ENCODE results near the gene CASK.

The CASK gene, protein sequence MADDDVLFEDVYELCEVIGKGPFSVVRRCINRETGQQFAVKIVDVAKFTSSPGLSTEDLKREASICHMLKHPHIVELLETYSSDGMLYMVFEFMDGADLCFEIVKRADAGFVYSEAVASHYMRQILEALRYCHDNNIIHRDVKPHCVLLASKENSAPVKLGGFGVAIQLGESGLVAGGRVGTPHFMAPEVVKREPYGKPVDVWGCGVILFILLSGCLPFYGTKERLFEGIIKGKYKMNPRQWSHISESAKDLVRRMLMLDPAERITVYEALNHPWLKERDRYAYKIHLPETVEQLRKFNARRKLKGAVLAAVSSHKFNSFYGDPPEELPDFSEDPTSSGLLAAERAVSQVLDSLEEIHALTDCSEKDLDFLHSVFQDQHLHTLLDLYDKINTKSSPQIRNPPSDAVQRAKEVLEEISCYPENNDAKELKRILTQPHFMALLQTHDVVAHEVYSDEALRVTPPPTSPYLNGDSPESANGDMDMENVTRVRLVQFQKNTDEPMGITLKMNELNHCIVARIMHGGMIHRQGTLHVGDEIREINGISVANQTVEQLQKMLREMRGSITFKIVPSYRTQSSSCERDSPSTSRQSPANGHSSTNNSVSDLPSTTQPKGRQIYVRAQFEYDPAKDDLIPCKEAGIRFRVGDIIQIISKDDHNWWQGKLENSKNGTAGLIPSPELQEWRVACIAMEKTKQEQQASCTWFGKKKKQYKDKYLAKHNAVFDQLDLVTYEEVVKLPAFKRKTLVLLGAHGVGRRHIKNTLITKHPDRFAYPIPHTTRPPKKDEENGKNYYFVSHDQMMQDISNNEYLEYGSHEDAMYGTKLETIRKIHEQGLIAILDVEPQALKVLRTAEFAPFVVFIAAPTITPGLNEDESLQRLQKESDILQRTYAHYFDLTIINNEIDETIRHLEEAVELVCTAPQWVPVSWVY

GRCh38 chrX:41923211-41923977, at the start of gene CASK:
Gene CASK (minus strand): TSS chrX:41923554. CDS start chrX:41922988, 566 bp downstream.
- DNase-seq, result peak; percentile 92

DNA sequence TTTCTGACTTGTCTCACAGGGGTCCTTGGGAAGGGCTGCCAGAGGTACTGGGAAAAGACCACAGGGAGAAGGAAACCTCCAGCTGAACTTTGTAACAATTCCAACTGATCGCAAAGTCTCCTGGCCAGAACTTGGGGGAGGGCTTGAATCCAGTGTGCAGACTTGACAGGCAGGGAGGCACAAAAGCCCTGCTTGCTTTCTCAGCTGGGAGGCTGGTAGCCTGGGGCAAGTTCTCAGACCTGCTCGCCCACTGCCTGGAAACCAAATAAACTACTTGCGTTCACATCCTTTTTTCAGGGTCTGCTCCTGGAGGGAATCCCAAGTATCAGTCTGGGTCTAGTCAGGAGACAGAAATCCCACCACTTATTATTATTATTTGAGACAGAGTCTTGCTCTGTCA, 48.0 kb upstream of the CASK start:
- no peak for DNase-seq

DNA sequence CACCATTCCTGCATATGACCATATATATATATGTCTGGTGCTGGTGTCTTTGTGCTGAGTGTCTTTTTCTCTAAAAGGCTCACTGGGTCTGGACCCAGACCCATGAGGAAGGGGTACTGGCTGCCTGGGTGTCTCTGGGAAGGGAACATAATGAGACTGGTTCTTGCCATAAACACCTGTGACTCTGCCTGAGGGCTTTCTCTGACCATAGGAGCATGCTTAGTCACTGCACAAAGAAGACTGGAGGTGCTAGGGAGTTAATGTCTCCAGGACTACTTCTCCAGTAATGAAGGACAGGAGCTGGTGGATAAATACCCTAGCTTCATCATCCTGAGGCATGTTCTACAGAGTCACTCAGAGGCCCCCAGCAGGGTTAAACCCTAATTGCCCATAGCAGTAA, 47.1 kb upstream of the CASK start:
- DNase-seq, result no peak

DNA sequence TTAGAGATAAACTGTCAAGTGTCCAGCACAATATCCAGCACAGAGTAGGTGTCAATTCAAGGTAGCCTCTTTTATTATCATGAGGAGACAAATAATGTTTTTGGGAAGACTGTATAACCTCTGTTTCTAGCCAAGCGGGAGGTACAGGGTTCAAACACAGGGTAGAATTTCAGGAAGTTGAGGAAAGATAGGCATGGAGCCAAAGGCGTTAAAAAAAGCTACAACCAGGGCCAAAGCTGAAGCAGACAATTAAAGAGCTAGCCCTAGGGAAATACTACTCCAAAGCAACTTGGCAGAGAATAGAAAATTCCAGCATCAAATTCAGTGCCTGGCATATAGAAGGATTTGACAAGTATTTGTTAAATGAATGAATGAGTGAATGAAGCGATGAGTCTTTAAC, 40.0 kb upstream of the CASK start:
- no peak for DNase-seq

DNA sequence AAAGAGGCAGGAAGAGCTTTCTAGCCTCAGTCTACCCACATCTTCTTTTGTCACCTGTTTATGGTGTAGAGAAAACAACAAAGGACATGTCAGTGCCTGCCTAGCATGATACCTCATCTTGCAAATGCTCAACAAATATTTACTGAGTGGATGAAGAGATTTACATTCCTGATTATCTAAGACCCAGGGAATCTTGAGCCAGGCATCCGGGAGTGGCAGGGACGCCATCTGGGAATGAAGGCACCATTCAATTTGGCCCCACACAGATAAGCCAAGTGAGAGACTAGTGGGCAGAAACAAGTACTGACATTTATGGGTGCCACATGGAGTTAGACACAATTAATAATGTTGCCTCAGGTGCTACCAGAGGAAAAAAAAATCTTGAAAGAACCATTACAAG, 36.8 kb upstream of the CASK start:
- no peak for DNase-seq

- DNase-seq, result no peak
These were observed 35.5 kb upstream of the CASK start for GRCh38 chrX:41958861-41959260.

- no peak for DNase-seq
These were observed 32.7 kb upstream of the CASK start for GRCh38 chrX:41956027-41956426.

- DNase-seq, result no peak
These were observed 28.7 kb upstream of the CASK start for GRCh38 chrX:41952102-41952501.

- DNase-seq, result no peak
These were observed 23.7 kb upstream of the CASK start for GRCh38 chrX:41946989-41947612.

DNA sequence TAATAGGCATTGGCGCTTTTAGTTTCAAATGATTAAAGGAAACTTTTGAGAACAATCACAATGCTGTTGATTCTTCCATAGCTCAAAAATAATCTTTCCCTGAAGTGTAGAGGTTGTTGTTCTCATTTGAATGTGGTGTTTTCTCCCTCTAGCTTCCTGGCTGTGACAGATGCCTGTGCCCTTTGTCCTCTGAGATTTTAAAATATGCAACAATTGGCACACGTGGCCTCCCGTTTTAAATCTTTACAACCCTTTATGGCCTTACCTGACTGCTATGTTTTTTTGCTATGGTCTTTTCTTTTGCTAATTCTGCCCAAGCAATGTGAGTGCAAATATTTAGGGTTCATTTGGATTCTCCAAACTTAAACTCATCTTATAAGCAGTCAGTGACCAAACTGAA, 22.9 kb upstream of the CASK start:
- no peak for DNase-seq

DNA sequence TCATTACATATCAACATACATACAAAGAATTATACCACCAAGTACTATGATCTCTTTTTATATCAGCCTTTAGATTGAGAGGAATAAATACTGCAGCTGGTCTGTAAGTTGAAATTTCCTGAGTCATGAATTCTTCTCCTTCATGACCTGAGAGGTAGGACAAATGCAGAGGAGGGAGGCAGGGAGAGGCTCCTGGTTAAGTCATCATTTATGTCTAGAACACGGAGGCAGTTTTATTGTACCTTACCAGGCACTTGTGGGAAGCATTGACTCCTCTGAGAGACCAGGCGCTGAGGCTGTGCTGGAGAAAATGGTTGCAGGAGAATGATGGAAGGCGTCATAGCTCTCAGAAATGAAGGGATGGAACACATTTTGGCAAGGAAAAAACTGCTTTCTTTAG, 12.5 kb upstream of the CASK start:
- no peak for DNase-seq

DNA sequence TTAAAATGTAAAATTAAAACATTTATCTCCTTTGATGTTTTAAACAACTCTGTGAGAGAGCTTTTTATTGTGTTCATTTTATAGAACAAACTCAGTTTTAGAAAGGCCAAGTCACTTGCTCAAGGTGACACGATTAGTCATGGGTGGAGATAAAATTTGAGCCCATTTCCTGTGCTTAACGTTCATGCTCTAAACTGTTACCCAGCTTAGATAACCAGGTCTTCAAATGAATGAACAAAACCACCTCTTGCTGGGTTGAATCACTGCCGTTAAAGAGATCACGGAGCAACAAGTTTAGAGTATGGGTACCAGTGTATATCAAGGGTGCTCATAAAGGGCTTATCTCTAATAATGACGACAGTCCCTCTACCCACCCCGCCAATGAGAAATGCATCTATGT, 10.2 kb upstream of the CASK start:
- no peak for DNase-seq

GRCh38 chrX:41932885-41933284, 9.5 kb upstream of the CASK start:
- DNase-seq, result no peak

DNA sequence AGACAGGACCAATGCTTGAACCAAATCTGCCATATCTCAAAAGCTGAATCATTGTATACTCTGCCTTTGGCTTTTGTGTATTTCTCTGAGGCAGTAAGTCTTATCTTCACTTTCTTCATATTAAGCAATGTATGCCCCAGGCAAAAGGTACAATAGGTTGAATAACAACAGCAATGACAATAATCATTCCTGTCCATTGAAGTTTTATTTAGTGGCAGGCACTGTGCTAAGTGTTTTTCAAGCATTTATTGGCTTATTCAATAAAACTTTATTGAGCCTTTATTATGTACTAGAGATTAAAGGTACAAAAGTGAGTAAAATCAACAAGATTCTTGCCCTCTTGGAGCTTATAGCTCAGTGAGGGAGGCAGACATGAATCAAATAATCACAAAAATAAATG, 8.2 kb upstream of the CASK start:
- DNase-seq, result no peak

DNA sequence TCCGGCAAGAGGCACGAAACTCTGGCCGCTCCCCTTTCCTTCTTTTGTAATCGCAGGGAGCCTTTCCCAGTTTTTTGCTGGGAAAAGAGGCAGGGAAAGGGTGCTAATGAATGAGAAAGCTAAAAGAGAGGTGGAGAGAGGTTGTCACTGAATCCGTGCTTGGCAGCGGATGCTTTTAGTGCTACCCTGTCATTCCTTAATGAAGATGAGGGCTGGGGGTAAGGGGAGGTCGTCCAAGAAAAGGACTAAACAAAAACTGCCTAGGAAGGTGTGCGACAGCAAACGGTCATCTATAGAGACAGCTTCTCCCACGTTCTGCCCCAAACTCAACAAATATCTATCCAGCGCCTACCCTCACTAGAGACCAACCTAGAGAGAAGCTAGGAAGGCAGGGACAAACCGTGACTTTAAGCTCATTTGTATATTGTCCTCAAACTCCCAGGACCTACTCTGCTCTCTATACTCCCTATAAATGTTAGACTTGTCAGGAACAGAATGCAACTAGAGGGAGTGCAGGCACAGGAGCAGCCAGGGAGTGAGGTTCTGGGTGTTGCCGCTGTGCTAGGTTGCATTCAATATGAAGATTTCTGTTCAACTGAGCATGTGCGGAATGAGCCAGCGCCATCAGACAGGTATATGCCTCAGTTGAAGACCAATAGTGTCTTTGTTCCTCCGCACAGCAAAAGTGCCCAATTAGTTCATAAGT, 777 bp upstream of the CASK start:
- peak; percentile 36 for DNase-seq

GRCh38 chrX:41922431-41923151, 763 bp downstream of the CASK start:
- peak; percentile 39 for DNase-seq

GRCh38 chrX:41921492-41922430, 1.6 kb downstream of the CASK start:
- DNase-seq, result peak; percentile 23

DNA sequence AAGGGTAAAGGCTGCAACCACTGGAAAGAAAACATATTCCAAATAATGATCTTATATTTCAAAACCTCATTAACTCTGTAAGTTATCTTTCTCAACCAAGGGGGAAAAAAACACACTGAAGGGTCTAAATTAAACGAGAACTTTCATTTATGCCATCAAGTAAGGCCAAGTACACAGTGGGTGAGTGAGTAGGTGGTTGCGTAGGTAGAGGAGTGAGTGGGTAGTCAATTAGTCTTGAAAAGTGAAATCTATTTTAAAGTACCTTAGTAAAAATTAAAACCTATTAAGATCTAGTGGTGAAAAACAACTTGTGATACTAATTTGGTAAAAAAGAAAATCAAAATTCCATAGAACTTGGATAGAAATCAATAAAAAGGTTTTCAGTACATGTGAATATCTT, 3.5 kb downstream of the CASK start:
- DNase-seq, result no peak

GRCh38 chrX:41917517-41917916, 5.8 kb downstream of the CASK start:
- no peak for DNase-seq

- DNase-seq, result no peak
These were observed 9.9 kb downstream of the CASK start for GRCh38 chrX:41913476-41913875.

Data from RPMI8226 (cell line).